ENCODE results near the gene CNIH2. TPM values are rescaled to one million over a fixed set of nuclear protein-coding genes. Genes with fewer than 3 reads are reported as not detected.

Gene CNIH2
- total and polyA plus RNA-seq, 9 of the 15 experiments (the other 6 are each of a cell fraction or from before 2014, with no cell fraction given), result 0.26 to 0.89 (median 0.40) TPM; not detected in 4

- TF ChIP-seq EGR1 (conservative IDR thresholded peaks at IDR 0.05) (peak; percentile 87), FOXK2 (conservative IDR thresholded peaks at IDR 0.05 in 1 of 2, IDR thresholded peaks at IDR 0.05 in 1 of 2; ENCODE audit: low read depth in 2 of 2) (no peak), UBTF (IDR thresholded peaks at IDR 0.05; ENCODE audit: borderline replicate concordance in 1 of 2, low read depth in 2 of 2, low read length in 2 of 2) (no peak), KLF1 (tag; IDR thresholded peaks at IDR 0.05) (no peak; the same call in 1 of the 2 replicates), SLC30A9 (CRISPR knock-in tag; IDR thresholded peaks at IDR 0.05) (no peak), CCNT2 (IDR thresholded peaks at IDR 0.05; ENCODE audit: borderline replicate concordance, extremely low read depth, insufficient read length, low read depth, low read length) (peak; percentile 54), MXI1 (IDR thresholded peaks at IDR 0.05; ENCODE audit: low read depth, low read length) (no peak), SREBF2 (CRISPR knock-in tag; IDR thresholded peaks at IDR 0.05) (no peak), ZNF830 (CRISPR knock-in tag; IDR thresholded peaks at IDR 0.05) (no peak), CEBPB (tag; IDR thresholded peaks at IDR 0.05) (no peak), ZNF165 (CRISPR knock-in tag; IDR thresholded peaks at IDR 0.05; ENCODE audit: borderline replicate concordance) (no peak), LCOR (CRISPR knock-in tag; IDR thresholded peaks at IDR 0.05) (no peak), TFAM (CRISPR knock-in tag; conservative IDR thresholded peaks at IDR 0.05) (no peak), NR4A1 (CRISPR knock-in tag; IDR thresholded peaks at IDR 0.05) (no peak), NR4A1 (tag; IDR thresholded peaks at IDR 0.05) (no peak), SUPT5H (IDR thresholded peaks at IDR 0.05) (peak; percentile 54; the same call in 1 of the 2 replicates)
Measured at GRCh38 chr11:66268244-66268951, 9.6 kb upstream of the CNIH2 start, which contains the start of gene RAB1B (continued).

All from K562 (cell line).